Activated CD4-positive, alpha-beta T cell treated with anti-CD3 and anti-CD28 coated beads, Interleukin-2, Interleukin-6, amounts not matched to agents 100 ng/mL and 50 ng/mL, durations not matched to agents 16 hours and 8 hours (primary cell): ENCODE measurements around the gene TSC22D1.
"Not testable (repeated sequence)": the region's sequence is repeated elsewhere in the genome, so short reads cannot be mapped to it uniquely, and the experiment has no call there.

ENCODE experiments used
- DNase-seq: peaks from one replicate; pipeline ENCODE4 v3.0.0-alpha.2; 2020

The TSC22D1 gene

DNA sequence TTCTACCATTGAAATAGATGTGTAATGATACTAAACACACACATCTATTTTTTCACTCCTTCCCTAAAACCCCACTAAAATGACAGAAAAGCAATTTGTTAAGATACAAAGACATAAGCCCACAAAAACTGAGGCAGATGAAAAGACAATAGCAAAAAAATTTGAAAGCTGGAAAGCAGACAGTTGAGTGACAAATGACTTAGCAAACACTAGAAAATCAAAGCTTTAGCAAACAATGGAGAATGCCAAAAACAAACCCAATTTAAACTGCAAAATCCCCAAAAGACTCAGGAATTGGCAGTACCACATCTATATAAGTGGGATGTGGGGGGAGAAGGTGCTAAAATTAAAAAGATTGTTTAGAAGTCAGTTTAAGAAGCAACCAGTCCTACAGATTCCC lies 9.5 kb downstream of the TSC22D1 start:
- no peak for DNase-seq

DNA sequence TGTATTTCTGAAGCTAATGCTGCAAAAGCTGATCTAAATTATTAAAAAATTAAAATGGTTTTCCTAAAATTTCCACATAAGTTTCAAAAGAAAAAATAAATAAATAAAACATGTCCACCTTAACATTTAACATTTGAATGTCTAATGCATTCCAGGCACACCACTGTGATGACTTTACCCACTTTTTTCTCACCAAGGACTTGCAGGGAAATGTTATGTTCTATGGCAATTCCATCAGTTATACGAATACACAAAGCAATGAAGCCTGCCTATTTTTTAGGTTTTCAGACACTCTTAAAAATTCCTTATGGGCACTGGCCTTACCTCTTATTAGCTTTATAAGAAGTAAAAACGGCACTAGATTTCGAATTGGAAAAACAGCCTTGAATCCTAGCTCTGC lies 10.2 kb downstream of the TSC22D1 start:
- no peak for DNase-seq

DNA sequence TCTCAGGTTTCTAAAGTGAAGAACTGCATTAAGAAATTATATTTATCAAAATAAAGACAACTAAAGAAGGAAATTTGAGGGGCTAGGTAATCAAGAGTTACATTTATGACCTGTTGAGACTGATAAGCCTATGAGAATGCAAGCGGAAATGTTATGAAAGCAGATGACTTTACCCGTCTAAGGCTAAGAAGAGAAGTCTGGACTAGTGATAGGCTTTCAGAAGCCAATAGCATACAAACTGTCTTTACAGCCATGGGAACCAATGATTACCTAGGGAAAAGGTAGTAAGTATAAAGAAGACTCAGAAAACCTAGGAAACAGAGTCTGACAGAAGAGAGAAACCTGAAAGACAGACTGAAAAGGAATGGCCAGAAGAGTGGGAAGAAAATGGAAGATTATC lies 11.2 kb downstream of the TSC22D1 start:
- no peak for DNase-seq

DNA sequence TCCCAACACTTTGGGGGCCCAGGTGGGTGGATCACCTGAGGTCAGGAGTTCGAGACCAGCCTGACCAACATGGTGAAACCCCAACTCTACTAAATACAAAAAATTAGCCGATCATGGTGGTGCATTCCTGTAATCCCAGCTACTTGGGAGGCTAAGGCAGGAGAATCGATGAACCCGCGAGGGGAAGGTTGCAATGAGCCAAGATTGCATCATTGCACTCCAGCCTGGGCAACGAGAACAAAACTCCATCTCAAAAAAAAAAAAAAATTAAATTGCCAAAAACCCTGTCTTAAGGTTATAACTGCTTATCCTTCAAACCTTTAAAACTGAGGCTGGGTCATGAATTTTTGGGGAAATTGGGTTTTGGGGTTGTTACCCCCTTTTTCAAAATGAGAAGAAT lies 13.3 kb downstream of the TSC22D1 start:
- DNase-seq: not testable (repeated sequence)

DNA sequence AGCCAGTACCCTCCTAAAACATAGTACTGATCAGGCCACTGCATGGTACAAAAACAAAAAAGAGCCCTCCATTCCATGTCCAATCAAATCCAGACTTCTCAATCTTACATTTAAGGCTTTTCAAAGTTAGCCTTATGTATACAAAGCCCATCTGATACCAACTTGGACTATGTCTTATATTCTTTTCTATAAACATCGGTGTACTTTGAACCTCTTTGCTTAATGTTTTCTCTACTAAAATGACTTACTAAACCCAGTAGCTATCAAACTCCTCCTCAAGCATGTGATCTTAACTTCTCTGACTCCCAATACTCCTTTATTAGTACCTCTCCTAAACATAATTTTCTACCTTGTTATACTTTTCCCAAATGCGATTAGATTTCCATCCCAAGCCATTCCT lies 14.8 kb downstream of the TSC22D1 start:
- no peak for DNase-seq

DNA sequence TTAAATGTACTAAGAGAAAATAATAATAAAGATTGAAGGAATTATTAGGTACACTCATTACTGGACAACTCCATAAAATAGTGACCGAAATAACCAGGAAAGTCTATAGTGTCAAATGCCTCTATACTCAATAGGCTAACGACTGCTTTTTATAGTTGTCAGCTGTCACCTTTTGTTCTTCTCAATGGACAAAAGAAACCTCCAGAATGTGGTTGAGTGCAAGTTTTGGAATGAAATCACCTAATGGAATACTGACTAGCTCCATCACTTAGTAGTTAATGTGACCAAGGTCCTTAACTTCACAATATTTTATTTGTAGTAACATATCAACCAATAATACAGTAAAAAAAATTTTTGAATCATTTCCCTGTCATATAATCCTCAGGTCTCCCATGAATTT lies 18.1 kb downstream of the TSC22D1 start:
- no peak for DNase-seq

DNA sequence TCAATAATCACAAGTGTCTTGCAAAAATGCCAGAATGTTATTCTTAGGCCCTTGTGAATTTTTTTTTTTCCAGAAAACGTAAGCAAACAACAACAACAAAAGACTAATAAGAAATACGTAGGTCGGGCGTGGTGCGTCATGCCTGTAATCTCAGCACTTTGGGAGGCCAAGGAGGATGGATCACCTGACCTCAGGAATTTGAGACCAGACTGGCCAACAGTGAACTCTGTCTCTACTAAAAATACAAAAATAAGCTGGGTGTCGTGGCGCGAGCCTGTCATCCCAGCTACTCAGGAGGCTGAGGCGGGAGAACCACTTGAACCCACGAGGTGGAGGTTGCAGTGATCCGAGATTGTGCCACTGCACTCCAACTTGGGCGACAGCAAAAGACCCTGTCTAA lies 20.9 kb downstream of the TSC22D1 start:
- no peak for DNase-seq

DNA sequence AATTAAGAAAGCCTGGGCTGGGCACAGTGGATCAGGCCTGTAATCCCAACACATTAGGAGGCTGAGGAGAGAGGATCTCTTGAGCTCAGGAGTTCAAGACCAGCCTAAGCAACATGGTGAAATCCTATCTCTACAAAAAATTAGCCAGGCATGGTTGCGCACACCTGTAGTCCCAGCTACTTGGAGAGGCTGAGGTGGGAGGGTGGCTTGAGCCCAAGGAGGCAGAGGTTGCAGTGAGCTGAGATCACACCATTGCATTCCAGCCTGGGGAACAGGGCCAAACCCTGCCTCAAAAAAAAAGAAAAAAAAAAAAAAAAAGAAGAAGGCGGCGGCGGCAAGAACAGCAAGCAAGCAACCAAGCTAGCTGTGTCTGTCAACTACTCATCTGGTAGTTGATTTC lies 26.7 kb downstream of the TSC22D1 start:
- no peak for DNase-seq

DNA sequence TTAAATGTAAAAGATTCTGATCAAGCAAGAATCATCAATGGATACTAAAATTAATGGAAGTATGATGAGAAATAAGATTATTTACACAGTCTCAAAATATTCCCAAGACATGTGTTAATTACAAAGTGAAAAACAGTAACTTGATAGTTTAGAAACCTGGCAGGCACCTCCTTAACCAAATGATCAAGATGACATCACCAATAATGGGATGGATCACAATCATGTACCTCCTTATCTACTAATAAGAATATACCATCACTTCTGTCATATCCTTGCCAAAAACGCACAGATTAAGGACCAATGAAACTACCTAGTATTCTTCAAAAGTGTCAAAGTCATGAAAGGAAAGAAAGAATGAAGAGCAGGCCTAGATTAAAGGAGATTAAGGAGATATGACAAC lies 30.0 kb downstream of the TSC22D1 start:
- no peak for DNase-seq

DNA sequence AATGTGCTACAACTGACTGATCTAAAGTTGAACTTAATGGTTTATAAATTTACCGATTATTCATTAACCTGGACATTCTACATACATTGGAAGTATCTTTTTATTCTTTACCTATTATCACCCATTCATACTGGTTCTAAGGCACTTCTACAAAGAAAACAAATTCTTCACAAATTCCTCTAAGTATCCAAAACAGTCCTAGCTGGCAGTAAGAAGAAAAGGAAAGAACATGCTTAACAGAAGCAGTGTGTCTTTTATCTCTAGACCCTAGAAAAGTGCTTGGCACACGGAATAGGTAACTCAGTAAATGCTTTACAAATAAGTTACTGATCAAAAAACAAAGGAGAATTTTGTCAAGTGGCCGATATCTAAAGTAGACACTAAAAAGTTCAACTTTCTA lies 32.8 kb downstream of the TSC22D1 start:
- no peak for DNase-seq

DNA sequence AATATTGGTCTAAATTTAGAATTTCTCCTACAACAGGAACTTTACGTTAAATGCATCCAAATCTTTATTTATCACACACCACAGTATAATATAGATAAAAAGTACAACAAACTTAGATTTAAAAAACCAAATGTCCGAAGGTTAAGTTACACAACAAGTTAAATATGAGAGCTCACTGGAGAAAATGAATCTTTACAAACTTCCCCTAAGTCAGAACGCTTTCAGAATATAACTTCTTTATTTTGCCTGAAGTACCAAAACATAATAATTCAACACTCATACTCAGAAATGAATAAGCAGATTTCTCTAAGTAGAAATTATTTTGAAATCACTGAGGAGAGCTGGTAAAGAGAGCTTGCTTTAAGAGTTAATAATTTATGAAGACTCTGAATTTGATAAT lies 33.8 kb downstream of the TSC22D1 start:
- no peak for DNase-seq

DNA sequence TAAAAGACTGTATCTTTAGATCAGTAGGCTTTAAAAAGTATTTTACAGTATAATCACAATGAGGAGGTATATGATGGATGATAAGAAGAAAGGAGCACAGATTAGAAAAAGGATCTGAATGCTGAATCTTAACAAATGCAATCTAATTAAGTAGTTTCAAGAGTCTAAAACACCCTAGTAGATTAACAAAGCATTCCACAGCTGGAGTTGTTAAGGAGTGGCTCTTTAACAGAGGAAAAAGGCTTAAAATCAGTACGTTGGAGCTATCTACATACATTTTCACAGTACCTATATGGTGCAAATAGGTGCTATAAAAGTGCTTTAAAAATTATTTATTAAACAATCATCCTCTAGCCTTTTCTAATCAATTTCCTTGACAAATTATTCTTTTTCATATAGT lies 34.5 kb downstream of the TSC22D1 start:
- DNase-seq: no peak

DNA sequence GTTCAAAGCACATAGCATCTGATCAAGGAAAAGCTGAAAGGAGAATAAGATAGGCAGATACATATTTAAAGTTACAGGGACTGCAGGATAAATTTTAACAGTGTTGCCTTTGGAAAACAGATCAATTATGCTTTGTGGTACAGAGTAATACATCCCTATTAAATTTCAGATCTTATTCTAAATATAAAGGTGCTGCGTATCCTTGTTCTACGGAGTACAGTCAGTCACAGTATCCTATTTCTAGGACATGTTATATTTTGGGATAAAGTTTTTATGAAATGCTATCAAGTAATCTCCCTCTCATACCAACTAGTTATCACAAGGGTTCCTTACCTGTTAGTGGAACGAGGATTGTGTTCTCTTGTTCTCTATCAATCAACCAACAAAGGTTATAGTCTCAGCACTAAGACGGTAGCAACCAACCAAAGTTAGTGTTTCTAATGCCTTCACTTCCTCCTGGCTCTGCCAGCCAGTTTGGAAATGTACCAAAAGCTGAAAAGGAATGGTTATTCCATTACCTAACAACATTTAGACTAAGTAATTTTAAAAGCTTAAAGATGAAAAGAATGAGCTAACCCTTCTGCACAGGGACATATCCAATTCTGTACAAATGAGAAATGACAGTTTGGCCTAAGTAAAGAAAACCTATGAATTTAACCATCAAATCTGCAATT lies 35.2 kb downstream of the TSC22D1 start:
- DNase-seq: no peak

DNA sequence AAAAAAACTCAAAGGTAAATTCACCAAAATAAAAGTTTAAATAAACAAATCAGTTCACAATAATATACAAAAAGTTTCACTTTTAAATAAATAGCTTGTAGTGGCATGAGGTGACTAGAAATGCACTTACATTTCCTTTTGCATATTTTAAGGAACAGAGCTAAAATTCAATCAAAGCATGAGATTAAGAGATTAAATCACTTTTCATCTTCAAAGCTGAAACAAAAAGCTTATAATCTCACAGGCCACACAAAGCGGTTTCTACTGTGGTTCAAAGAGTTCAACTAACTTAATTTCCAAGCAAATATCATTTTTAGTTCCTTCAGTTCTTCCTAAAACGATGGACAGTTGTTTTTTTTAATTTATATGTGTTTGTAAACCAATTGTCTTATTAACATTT lies 38.9 kb downstream of the TSC22D1 start:
- DNase-seq: no peak

DNA sequence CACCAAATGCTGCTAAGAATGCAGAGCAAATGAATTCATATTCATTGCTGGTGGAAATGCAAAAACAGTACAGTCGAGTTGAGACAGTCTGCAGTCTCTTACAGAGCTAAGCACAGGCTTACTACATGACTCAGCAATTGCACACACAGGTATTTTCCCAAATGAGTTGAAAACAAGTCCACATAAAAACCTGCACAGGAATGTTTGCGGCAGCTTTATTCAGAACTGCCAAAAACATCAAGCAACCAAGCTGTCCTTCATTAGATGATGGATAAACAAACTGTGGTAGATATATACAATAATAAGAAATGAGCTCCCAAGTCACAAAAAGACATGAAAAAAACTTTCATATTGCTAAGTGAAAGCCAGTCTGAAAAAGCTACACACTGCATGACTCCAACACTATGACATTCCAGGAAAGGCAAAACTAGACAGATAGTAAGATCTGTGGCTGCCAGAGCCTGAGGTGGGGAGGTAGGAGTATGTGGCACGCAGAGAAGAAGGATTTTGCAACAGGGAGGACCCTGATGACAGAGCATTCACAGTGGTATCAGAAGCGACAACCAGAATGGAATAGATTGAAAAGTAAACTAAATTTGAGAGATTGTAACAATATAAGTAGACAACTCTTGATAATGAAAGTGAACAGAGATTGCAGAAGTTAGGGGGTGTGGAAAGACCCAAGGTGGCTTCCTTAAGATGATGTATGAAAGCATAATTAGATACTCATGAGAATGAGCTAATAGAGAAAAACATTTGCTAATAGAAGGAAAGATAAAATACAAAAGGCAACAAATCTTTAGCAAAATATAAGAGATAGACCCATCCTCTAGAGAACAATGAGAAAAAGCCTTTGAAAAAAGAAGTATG lies 52.7 kb downstream of the TSC22D1 start:
- peak; percentile 2 for DNase-seq

DNA sequence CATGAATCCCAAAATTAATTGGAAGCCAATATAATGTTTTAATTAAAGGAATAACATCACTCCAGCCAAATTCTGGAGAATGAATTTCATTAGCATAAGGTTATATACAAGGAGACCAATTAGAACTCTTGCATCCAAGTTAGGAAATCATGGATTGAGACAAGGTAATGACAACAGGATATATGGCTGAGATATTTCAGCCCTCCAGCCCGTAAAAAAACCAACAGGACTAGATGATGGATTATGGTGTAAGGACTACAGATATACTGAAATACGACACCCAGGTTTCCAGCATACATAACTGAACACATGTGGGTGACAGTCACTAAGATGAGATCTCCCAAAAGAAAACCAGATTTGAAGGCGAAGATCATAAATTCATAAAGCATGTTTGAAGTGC lies 56.5 kb downstream of the TSC22D1 start:
- no peak for DNase-seq

DNA sequence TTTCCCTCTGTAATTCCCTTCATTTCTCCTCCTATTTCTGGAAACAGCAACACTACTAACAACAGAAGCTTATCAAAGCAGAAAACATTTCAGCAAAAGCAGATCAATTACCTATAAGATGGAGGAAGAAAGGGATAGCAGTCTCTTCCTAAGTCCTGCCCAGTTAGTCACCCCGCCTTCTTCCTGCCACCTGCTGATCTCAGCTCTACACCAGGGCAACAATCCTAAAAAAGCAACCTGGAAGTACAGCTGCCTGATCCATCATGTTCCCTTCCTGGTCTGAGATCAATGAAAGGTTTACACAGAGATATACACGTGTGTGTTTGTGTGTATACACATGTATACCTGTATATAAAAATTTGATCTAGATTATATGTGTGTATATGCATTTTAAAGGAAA lies 59.4 kb downstream of the TSC22D1 start:
- no peak for DNase-seq

DNA sequence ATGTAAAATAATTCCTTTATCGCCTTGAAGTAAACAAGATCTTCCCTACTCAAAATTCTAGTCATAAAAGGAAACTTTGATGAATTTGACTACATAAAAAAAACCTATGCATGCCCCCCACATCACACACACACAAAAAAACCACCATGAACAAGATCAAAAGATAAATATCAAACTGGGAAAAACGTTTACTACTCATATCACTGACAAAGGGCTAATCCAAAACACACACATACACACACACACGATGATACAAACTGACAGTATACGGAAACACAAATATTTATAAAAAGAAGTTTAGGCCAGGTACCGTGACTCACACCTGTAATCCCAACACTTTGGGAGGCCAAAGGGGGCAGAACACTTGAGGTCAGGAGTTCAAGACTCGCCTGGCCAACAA lies 61.9 kb downstream of the TSC22D1 start:
- no peak for DNase-seq

DNA sequence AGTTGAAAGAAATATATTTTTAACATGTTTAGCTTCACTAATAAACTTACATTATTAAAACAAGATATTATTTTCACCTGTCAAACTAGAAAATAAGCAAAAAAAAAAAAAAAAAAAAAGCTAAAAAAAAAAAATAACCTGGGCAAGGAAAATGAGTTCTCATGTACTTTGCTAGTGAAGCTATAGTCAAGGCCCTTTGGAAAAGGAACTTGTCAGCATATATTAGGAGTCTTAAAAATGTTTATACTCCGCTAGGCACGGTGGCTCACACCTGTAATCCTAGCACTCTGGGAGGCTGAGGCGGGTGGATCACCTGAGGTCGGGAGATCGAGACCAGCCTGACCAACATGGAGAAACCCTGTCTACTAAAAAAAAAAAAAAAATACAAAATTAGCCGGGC lies 66.3 kb downstream of the TSC22D1 start:
- DNase-seq: not testable (repeated sequence)

DNA sequence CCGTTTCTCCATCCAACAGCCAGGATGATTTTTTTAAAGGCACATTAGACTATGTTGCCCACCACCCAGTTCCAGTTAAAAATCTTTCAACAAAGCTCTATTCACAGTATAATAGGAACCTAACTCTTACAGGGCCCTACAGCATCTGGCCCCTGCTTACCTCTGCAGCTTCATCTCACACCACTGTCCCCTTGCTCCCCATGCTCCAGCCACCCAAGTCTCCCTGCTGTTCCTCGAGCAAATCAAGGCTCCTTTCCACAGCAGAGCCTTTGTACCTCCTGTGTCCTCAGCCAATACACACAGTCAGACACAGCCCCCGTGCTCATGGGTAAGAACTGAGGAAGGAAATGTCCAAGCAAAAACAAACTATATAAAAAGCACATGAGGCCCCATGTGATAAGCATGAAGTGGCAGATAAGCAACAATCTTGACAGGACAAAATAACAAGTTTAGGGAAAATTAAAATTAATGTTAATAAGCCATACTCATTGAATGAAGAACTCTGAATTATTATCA lies 67.5 kb downstream of the TSC22D1 start:
- no peak for DNase-seq

DNA sequence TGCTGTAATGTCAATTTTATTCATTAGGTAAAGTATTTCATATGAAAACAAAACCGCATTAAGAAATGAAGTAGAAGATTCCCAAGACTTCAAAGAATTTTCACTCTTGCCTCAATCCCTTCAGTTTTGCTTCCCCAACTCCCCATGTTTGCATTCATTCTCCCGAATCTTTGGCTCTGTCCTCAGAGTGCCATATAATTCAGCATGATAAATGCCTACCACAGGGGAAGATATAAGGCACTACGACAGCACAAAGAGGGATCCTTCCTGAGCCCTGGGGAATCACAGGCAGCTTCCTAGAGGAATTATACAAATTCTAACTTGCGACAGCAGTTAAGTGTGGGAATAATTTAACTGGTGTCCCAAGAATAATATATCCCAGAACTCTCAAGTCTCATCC lies 68.5 kb downstream of the TSC22D1 start:
- DNase-seq: no peak

DNA sequence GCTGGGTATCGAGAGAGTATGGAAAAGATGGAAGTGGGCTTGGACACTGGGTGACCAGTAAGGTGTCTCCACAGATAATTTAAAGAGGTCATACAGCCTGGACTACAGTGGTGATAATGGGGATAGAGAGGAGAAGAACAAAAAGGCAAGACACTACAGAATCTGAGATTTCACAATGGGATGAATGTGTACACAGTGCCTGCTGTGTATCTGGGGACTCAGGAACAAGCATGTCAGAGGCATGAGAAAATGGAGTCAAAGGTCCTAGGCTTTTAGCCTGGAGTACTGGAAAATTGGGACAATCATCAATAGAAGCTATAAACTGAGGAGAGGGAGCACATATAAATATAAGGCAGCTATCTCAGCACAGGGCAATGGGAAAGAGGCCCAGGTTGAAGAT lies 69.4 kb downstream of the TSC22D1 start:
- no peak for DNase-seq

DNA sequence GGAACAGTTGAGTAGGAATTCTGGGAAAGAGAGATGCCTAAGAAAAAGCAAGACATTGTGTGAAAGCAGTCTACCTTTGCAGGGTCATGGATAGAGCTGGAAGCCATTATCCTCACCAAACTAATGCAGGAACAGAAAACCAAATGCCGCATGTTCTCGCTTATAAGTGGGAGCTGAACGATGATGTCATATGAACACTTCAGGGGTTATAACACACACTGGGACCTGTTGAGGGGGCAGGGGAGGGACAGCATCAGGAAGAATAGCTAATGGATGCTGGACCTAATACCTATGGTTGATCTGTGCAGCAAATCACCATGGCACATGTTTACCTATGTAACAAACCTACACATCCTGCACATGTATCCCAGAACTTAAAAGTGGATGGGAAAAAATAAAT lies 69.9 kb downstream of the TSC22D1 start:
- no peak for DNase-seq

DNA sequence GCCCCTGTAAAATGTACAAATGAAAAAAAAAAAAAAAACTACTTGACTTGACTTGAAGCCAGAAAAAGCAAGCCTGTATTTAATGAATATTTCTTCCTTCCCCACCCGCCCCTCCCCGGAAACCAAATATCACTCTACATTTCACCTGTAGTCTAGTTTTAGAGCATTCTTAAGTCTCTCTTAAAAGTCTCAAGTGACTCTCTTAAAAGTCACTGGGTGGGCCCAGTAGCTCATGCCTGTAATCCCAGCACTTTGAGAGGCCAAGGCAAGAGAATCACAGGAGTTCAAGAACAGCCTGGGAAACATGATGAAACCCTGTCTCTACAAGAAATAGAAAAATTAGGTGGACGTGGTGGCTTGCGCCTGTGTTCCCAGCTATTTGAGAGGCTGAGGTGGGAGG lies 72.0 kb downstream of the TSC22D1 start:
- no peak for DNase-seq

DNA sequence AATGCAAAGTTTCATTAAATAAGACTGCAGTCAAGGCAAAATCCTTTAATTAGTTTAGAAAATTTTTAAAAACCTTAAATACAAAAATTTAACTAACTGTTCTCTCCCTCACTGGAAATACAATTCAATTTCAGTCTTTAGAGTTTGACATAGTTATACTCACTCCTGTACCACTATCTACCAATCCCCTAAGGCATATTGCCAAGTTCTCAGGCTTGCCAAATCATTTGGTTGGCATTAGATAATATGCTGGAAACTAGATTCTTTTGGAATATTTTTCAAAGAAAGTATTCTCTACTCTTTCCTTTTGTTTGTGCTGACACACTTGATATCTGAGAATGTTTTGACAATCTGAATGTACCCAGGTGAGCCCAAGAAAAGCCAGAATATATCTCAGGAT lies 77.2 kb downstream of the TSC22D1 start:
- DNase-seq: no peak
